Left lung (tissue), 10 donors: ENCODE measurements around the gene CCDC71. TPM values are rescaled to one million over a fixed set of nuclear protein-coding genes. Genes with fewer than 3 reads are reported as not detected.

Experiments used
- ATAC-seq: fragments of 200-7000 bp; cut with Tn5 transposase; one replicate; pipeline ENCODE4 v1.9.1; 2020; ENCODE audit warnings: moderate library complexity
- DNase-seq, 4 donors: peaks; one replicate each; pipeline ENCODE4 v3.0.0-alpha.2; 2013 to 2020
- H3K27ac ChIP-seq, 2 donors: fragments of 200-600 bp; sonication (generic) in 1 of 2; one replicate each; pipeline versions ENCODE4 v1.5.0 to v1.8.0; 2020 to 2021
- H3K27me3 ChIP-seq, 2 donors: fragments of 200-600 bp; sonication (generic) in 1 of 2; one replicate each; pipeline versions ENCODE4 v1.5.0 to v1.8.0; 2020 to 2021
- H3K36me3 ChIP-seq, 2 donors: fragments of 200-600 bp; sonication (generic) in 1 of 2; one replicate each; pipeline versions ENCODE4 v1.5.0 to v1.8.0; 2020 to 2021
- H3K4me1 ChIP-seq, 2 donors: fragments of 200-600 bp; one replicate each; pipeline ENCODE4 v1.8.0; 2021
- H3K4me3 ChIP-seq, 2 donors: fragments of 200-600 bp; sonication (generic) in 1 of 2; one replicate each; pipeline versions ENCODE4 v1.5.0 to v1.8.0; 2020 to 2021; ENCODE audit warnings: mild to moderate bottlenecking in 1 of 2
- H3K9me3 ChIP-seq, 2 donors: fragments of 200-600 bp; sonication (generic) in 1 of 2; one replicate each; pipeline versions ENCODE4 v1.5.0 to v1.8.0; 2020 to 2021
- CTCF ChIP-seq, 2 donors: fragments of 200-600 bp; sonication (generic) in 1 of 2; IDR thresholded peaks; one replicate each; pipeline versions ENCODE4 v1.5.0 to v1.8.0; 2021; ENCODE audit warnings: antibody characterized with exemption in 2 of 2
- intact Hi-C, 2 donors: fragments of 100-400 bp; cut with DNase I; formaldehyde crosslinking; loops; one replicate each; pipeline versions ENCODE4 v1.11.2 to v1.14.2; 2022
- polyA plus RNA-seq, 6 donors: library from polyadenylated mRNA; unstranded; fragments of 120-200 nt; gene quantifications; one replicate each; pipeline ENCODE4 v1.2.1, GENCODE V29; 2013; ENCODE audit not compliant: insufficient read length in 6 of 6
- total RNA-seq, 2 donors: library from RNA; stranded (reverse); fragmentation: NEBNext Ultra II Directional; extraction: Animal tissue kit (Norgen Biotek cat#: 25700); gene quantifications; one replicate each; pipeline ENCODE4 v1.2.1, GENCODE V29; 2021
- donor health status: DM: no; HTN: yes; CAD: no.
- donor health status: DM: no; HTN: no; CAD: no.

The CCDC71 gene
- total and polyA plus RNA-seq, 8 donors = 15.8 to 24.9 (median 20.5) TPM

GRCh38 chr3:49124991-49125670, 41.0 kb downstream of the CCDC71 start:
- ATAC-seq (no peak), DNase-seq (no peak)
- H3K27ac ChIP-seq = no peak overlapping the region
- intact Hi-C loops = no loop called here
- peaks cover 0 to 88% of the 10 kb centered on the region in 2 donors for H3K36me3 ChIP-seq
- TF ChIP-seq CTCF (IDR thresholded peaks at IDR 0.05) = no peak
- peaks cover 0 to 2% of the 10 kb centered on the region in 2 donors for H3K4me1 ChIP-seq
- H3K4me3 ChIP-seq = no peak overlapping the region
- H3K27me3 ChIP-seq = no peaks in the 10 kb centered on the region
- no peaks in the 10 kb centered on the region for H3K9me3 ChIP-seq

GRCh38 chr3:49124203-49124602, 41.9 kb downstream of the CCDC71 start:
- Histone ChIP-seq H3K9me3 (no peaks in the 10 kb centered on the region), H3K36me3 (peaks cover 0 to 80% of the 10 kb centered on the region in 2 donors), H3K27me3 (no peaks in the 10 kb centered on the region), H3K27ac (no peak overlapping the region), H3K4me1 (peaks cover 8 to 11% of the 10 kb centered on the region in 2 donors), H3K4me3 (no peak overlapping the region)
- no peak for ATAC-seq
- no peak for TF ChIP-seq CTCF (IDR thresholded peaks at IDR 0.05)
- no peak for DNase-seq
- intact Hi-C loops = no loop called here

- DNase-seq (no peak), ATAC-seq (no peak)
- H3K4me1 ChIP-seq = peaks cover 12 to 16% of the 10 kb centered on the region in 2 donors
- TF ChIP-seq CTCF (IDR thresholded peaks at IDR 0.05) = no peak
- peaks cover 0 to 82% of the 10 kb centered on the region in 2 donors for H3K36me3 ChIP-seq
- H3K4me3 ChIP-seq = no peak overlapping the region
- no peak overlapping the region for H3K27ac ChIP-seq
- no peaks in the 10 kb centered on the region for H3K9me3 ChIP-seq
- no peaks in the 10 kb centered on the region for H3K27me3 ChIP-seq
- intact Hi-C loops = no loop called here
Measured at GRCh38 chr3:49123687-49124086, 42.4 kb downstream of the CCDC71 start.

GRCh38 chr3:49122886-49123545, 43.1 kb downstream of the CCDC71 start:
- DNase-seq (no peak), ATAC-seq (no peak)
- H3K4me1 ChIP-seq = peaks cover 12 to 18% of the 10 kb centered on the region in 2 donors
- no peaks in the 10 kb centered on the region for H3K9me3 ChIP-seq
- intact Hi-C loops = no loop called here
- no peak for TF ChIP-seq CTCF (IDR thresholded peaks at IDR 0.05)
- no peaks in the 10 kb centered on the region for H3K27me3 ChIP-seq
- peaks cover 0 to 82% of the 10 kb centered on the region in 2 donors for H3K36me3 ChIP-seq
- no peak overlapping the region for H3K4me3 ChIP-seq
- no peak overlapping the region for H3K27ac ChIP-seq

- Histone ChIP-seq H3K4me3 (no peak overlapping the region), H3K27ac (no peak overlapping the region), H3K4me1 (peaks cover 12 to 18% of the 10 kb centered on the region in 2 donors), H3K27me3 (no peaks in the 10 kb centered on the region), H3K9me3 (no peaks in the 10 kb centered on the region), H3K36me3 (peaks cover 0 to 83% of the 10 kb centered on the region in 2 donors)
- DNase-seq (peak in 1 of 4 donors; percentile 28), ATAC-seq (no peak)
- TF ChIP-seq CTCF (IDR thresholded peaks at IDR 0.05) = no peak
- intact Hi-C loops = no loop called here
Measured at GRCh38 chr3:49122451-49122850, 43.7 kb downstream of the CCDC71 start.
